ENCODE measurements around the gene PLCH1. TPM values are rescaled to one million over a fixed set of nuclear protein-coding genes. Genes with fewer than 3 reads are reported as not detected.

Gene PLCH1
- total RNA-seq, 2 donors from 2014 or later = 12.0 to 12.4 TPM

DNA sequence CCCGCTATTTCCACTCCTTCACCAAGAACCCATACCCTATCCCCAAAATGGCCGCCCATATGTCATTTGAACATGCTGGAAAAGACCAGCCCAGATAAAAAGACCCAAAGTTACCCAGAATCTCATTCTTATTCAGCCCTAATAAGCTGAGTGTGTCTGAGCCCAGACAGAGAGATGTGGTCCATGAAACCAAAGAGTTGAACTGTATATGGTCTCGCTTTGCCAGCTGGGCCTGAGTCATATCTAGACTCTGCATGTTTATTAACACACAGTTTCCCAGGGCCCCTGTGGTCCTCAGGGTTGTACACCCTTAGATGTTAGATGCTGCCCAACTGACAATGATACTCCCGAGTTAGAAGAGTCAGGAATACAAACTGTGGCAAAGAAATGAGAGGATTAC is 249.5 kb downstream of the PLCH1 start:
- no peaks in the 10 kb centered on the region for H3K9me3 Mint-ChIP-seq
- no peak overlapping the region for H3K27ac Mint-ChIP-seq
- H3K4me1 ChIP-seq (ENCODE audit: control insufficient read depth, insufficient read depth, low read length) = peaks cover 5% of the 10 kb centered on the region
- no peak overlapping the region for H3K9ac ChIP-seq (ENCODE audit: extremely low read depth, low read length, poor library complexity, severe bottlenecking)
- no peaks in the 10 kb centered on the region for H3K36me3 ChIP-seq (ENCODE audit: control insufficient read depth, insufficient read depth, low read length)
- H3K36me3 Mint-ChIP-seq (ENCODE audit: low read depth) = peaks cover 14% of the 10 kb centered on the region
- no peaks in the 10 kb centered on the region for H3K27me3 ChIP-seq (ENCODE audit: control insufficient read depth, insufficient read depth, low read length, poor library complexity, severe bottlenecking)
- H3K4me1 Mint-ChIP-seq = peaks cover 15% of the 10 kb centered on the region
- no peaks in the 10 kb centered on the region for H3K9me3 ChIP-seq (ENCODE audit: control insufficient read depth, low read length)
- H3K27me3 Mint-ChIP-seq (ENCODE audit: insufficient read depth) = no peaks in the 10 kb centered on the region
- WGBS, 2 experiments (ENCODE audit: insufficient coverage in 1 of 2, insufficient read length in 1 of 2) = 60 to 93% methylated on average over 1 to 4 of the region's 4 CpGs
- TF ChIP-seq, protein P1, sequence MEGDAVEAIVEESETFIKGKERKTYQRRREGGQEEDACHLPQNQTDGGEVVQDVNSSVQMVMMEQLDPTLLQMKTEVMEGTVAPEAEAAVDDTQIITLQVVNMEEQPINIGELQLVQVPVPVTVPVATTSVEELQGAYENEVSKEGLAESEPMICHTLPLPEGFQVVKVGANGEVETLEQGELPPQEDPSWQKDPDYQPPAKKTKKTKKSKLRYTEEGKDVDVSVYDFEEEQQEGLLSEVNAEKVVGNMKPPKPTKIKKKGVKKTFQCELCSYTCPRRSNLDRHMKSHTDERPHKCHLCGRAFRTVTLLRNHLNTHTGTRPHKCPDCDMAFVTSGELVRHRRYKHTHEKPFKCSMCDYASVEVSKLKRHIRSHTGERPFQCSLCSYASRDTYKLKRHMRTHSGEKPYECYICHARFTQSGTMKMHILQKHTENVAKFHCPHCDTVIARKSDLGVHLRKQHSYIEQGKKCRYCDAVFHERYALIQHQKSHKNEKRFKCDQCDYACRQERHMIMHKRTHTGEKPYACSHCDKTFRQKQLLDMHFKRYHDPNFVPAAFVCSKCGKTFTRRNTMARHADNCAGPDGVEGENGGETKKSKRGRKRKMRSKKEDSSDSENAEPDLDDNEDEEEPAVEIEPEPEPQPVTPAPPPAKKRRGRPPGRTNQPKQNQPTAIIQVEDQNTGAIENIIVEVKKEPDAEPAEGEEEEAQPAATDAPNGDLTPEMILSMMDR (conservative IDR thresholded peaks at IDR 0.05) = no peak
- no peak for DNase-seq
- no peak overlapping the region for H3K4me3 Mint-ChIP-seq
- no peak overlapping the region for H3K27ac ChIP-seq (ENCODE audit: low read depth, low read length)
- no peak overlapping the region for H3K4me3 ChIP-seq (ENCODE audit: low read length)

DNA sequence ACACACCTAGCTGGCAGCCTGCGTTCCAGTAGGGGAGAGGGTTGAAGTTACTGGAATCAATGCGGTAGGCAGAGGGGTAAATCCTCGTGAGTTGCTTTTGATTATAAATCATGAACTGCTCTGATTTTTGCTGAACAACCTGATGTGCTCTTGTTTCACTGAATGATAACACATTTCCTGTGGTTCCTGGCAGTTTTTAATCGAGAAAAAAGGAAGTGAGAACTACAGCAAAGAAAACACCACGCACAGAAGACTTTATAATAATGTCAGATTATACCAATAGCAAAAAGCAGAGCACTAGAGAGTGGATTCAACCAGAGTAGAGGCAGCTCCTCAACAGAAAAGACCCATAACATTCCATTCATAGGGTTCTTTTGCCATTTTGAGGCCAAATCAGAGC is 250.5 kb downstream of the PLCH1 start:
- Histone ChIP-seq H3K27me3 (ENCODE audit: control insufficient read depth, insufficient read depth, low read length, poor library complexity, severe bottlenecking) (no peaks in the 10 kb centered on the region), H3K36me3 (ENCODE audit: control insufficient read depth, insufficient read depth, low read length) (no peaks in the 10 kb centered on the region), H3K9me3 (ENCODE audit: control insufficient read depth, low read length) (no peaks in the 10 kb centered on the region), H3K4me3 (ENCODE audit: low read length) (no peak overlapping the region), H3K27ac (ENCODE audit: low read depth, low read length) (no peak overlapping the region), H3K9ac (ENCODE audit: extremely low read depth, low read length, poor library complexity, severe bottlenecking) (no peak overlapping the region), H3K4me1 (ENCODE audit: control insufficient read depth, insufficient read depth, low read length) (peaks cover 5% of the 10 kb centered on the region)
- no peak for DNase-seq
- Mint-ChIP-seq H3K27me3 (ENCODE audit: insufficient read depth) (no peaks in the 10 kb centered on the region), H3K9me3 (no peaks in the 10 kb centered on the region), H3K27ac (no peak overlapping the region), H3K4me3 (no peak overlapping the region), H3K4me1 (peaks cover 6% of the 10 kb centered on the region), H3K36me3 (ENCODE audit: low read depth) (peaks cover 14% of the 10 kb centered on the region)
- 93 to 95% methylated on average over 2 to 5 of the region's 5 CpGs for WGBS, 2 experiments (ENCODE audit: insufficient coverage in 1 of 2, insufficient read length in 1 of 2)
- TF ChIP-seq, protein P1 (conservative IDR thresholded peaks at IDR 0.05) = no peak

DNA sequence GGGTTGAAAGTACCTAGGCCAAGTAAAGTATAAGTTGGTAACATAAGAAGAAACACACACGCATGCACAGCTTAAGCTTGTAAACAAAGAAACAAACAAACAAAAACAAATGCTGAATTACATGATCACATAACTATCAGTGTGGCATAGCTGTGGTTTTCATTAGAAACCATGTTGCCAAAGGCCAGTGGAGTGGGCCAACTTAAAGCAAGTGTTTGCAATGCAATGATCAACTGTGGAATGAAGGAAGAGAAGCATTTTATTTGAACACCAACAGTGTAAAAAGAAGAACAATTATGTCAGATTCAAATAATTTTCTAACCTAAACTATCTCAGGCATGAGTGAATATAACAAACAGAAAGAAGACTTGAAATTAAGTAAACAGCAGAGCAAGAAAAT is 252.0 kb downstream of the PLCH1 start:
- no peak for DNase-seq
- Histone ChIP-seq H3K27ac (ENCODE audit: low read depth, low read length) (no peak overlapping the region), H3K9me3 (ENCODE audit: control insufficient read depth, low read length) (no peaks in the 10 kb centered on the region), H3K27me3 (ENCODE audit: control insufficient read depth, insufficient read depth, low read length, poor library complexity, severe bottlenecking) (no peaks in the 10 kb centered on the region), H3K36me3 (ENCODE audit: control insufficient read depth, insufficient read depth, low read length) (no peaks in the 10 kb centered on the region), H3K4me3 (ENCODE audit: low read length) (no peak overlapping the region), H3K4me1 (ENCODE audit: control insufficient read depth, insufficient read depth, low read length) (peaks cover 5% of the 10 kb centered on the region), H3K9ac (ENCODE audit: extremely low read depth, low read length, poor library complexity, severe bottlenecking) (no peak overlapping the region)
- Mint-ChIP-seq H3K9me3 (no peaks in the 10 kb centered on the region), H3K36me3 (ENCODE audit: low read depth) (peaks cover 8% of the 10 kb centered on the region), H3K4me1 (peaks cover 4% of the 10 kb centered on the region), H3K27ac (no peak overlapping the region), H3K4me3 (no peak overlapping the region), H3K27me3 (ENCODE audit: insufficient read depth) (no peaks in the 10 kb centered on the region)
- 100% methylated on average over 1 of the region's 1 CpG; no CpG with 5 or more reads in 1 of the 2 experiments for WGBS, 2 experiments (ENCODE audit: insufficient coverage in 1 of 2, insufficient read length in 1 of 2)
- TF ChIP-seq, protein P1 (conservative IDR thresholded peaks at IDR 0.05) = no peak
